HFF-Myc (cell line): ENCODE measurements around the gene CIBAR2.

Experiments
- DNase-seq: peaks from one replicate; pipeline ENCODE4 v3.0.0-alpha.2; 2011; ENCODE audit warnings: low read depth; ENCODE audit errors: extremely low read depth
- H3K4me3 ChIP-seq: replicated peaks from 2 replicates; pipeline ENCODE4 v1.5.1; 2011; ENCODE audit warnings: low read depth, mild to moderate bottlenecking, control low read depth, low read length
- TF ChIP-seq, protein P1 (sequence below): IDR thresholded peaks from 2 replicates; pipeline ENCODE4 v1.5.1; 2012; ENCODE audit warnings: mild to moderate bottlenecking, low read depth, low read length, control low read depth; ENCODE audit errors: missing control alignments

The CIBAR2 gene

GRCh38 chr16:85145188-85145587 is 32.9 kb upstream of the CIBAR2 start:
- TF ChIP-seq, protein P1, sequence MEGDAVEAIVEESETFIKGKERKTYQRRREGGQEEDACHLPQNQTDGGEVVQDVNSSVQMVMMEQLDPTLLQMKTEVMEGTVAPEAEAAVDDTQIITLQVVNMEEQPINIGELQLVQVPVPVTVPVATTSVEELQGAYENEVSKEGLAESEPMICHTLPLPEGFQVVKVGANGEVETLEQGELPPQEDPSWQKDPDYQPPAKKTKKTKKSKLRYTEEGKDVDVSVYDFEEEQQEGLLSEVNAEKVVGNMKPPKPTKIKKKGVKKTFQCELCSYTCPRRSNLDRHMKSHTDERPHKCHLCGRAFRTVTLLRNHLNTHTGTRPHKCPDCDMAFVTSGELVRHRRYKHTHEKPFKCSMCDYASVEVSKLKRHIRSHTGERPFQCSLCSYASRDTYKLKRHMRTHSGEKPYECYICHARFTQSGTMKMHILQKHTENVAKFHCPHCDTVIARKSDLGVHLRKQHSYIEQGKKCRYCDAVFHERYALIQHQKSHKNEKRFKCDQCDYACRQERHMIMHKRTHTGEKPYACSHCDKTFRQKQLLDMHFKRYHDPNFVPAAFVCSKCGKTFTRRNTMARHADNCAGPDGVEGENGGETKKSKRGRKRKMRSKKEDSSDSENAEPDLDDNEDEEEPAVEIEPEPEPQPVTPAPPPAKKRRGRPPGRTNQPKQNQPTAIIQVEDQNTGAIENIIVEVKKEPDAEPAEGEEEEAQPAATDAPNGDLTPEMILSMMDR = no peak
- no peak for DNase-seq
- H3K4me3 ChIP-seq = no peak overlapping the region

- no peak for DNase-seq
- H3K4me3 ChIP-seq = no peak overlapping the region
- TF ChIP-seq, protein P1 = no peak
Observed at GRCh38 chr16:85144026-85144915, 32.0 kb upstream of the CIBAR2 start.

- no peak for DNase-seq
- H3K4me3 ChIP-seq = no peak overlapping the region
- TF ChIP-seq, protein P1 = no peak
Observed at GRCh38 chr16:85142771-85143211, 30.5 kb upstream of the CIBAR2 start.

DNA sequence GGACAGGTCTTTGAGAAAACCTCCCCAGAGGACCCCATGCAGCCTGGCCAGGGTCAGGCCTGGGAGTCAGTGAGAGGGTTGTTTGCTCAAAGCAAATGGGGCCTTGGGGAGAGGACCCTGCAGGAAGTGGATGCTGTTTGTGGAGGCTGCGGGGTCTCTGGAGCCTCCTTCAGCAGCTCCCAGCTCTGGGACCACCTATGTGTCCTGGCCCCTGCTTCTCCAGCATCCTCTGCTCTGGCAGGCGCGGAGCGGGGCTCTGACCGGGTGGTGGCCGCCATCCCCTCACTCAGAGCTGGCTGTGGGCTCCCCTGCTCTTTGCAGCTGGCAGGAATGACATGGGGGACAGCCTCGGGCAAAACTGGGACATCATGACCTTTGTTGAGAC is 29.8 kb upstream of the CIBAR2 start:
- TF ChIP-seq, protein P1 = no peak
- H3K4me3 ChIP-seq = no peak overlapping the region
- no peak for DNase-seq

GRCh38 chr16:85141491-85142128 is 29.3 kb upstream of the CIBAR2 start:
- no peak overlapping the region for H3K4me3 ChIP-seq
- TF ChIP-seq, protein P1 = no peak
- DNase-seq = no peak

DNA sequence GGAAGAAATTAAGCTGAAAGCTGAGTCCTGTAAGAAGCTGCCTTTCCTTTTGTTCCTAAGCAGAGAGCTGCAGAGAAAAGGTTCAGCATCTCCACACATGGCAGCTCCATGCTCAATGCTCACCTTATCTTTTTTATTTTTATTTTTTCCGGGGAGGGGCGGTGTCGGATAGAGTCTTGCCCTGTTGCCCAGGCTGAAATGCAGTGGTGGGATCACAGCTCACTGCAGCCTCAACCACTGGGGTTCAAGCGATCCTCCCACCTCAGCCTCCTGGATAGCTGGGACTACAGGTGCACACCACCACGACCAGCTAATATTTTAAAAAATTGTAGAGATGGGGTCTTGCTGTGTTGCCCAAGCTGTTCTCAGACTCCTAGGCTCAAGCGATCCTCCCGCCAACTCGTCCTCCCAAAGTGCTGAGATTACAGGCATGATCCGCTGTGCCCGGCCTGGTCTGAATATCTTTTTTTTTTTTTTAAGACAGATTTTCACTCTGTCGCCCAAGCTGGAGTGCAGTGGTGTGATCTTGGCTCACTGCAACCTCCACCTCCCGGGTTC is 28.3 kb upstream of the CIBAR2 start:
- TF ChIP-seq, protein P1 = no peak
- no peak for DNase-seq
- no peak overlapping the region for H3K4me3 ChIP-seq
